OCI-LY3 (cell line): ENCODE measurements around the gene EFCAB13.
"Not testable (repeated sequence)": the region's sequence is repeated elsewhere in the genome, so short reads cannot be mapped to it uniquely, and the experiment has no call there.

Source experiments
- H2AFZ ChIP-seq: fragments of 200-600, 300-600 bp; shearing (Covaris generic); 2 replicates; pipeline ENCODE4 v1.6.0; 2014; ENCODE audit warnings: antibody characterized with exemption, low read depth, low read length
- H3K27ac ChIP-seq: fragments of 200-600, 300-600 bp; sonication (generic); 2 replicates; pipeline ENCODE4 v1.5.1; 2014; ENCODE audit warnings: mild to moderate bottlenecking, low read length, moderate library complexity, mixed read lengths
- H3K27me3 ChIP-seq: fragments of 200-600, 300-600 bp; sonication (generic); 2 replicates; pipeline ENCODE4 v1.6.1; 2014; ENCODE audit warnings: low read depth, low read length, mixed read lengths
- H3K36me3 ChIP-seq: fragments of 200-600, 300-600 bp; sonication (generic); replicated peaks from 2 replicates; pipeline ENCODE3; 2014; ENCODE audit warnings: low read depth, low read length, mixed read lengths
- H3K4me1 ChIP-seq: fragments of 300-600, 200-600 bp; sonication (generic); 2 replicates; pipeline ENCODE4 v1.6.1; 2014; ENCODE audit warnings: low read length, mixed read lengths
- H3K4me2 ChIP-seq: fragments of 200-600, 300-600 bp; sonication (generic); 2 replicates; pipeline ENCODE4 v1.6.1; 2014; ENCODE audit warnings: low read length, mixed read lengths
- H3K4me3 ChIP-seq: fragments of 300-600, 200-600 bp; sonication (generic); 2 replicates; pipeline ENCODE4 v1.5.1; 2014; ENCODE audit warnings: antibody characterized with exemption, mild to moderate bottlenecking, low read length, moderate library complexity
- H3K79me2 ChIP-seq: fragments of 300-600, 200-600 bp; shearing (Covaris generic); 2 replicates; pipeline ENCODE4 v1.6.1; 2014; ENCODE audit warnings: mild to moderate bottlenecking, low read length, mixed read lengths
- H3K9ac ChIP-seq: fragments of 300-600, 200-600 bp; shearing (Covaris generic); 2 replicates; pipeline ENCODE4 v1.6.0; 2014; ENCODE audit warnings: mild to moderate bottlenecking, low read length, moderate library complexity
- H3K9me3 ChIP-seq: fragments of 200-600, 300-600 bp; shearing (Covaris generic); 2 replicates; pipeline ENCODE4 v1.6.1; 2014; ENCODE audit warnings: low read length, mixed read lengths; ENCODE audit not compliant: insufficient read depth
- H4K20me1 ChIP-seq: fragments of 200-600, 300-600 bp; sonication (generic); 2 replicates; pipeline ENCODE4 v1.6.1; 2016; ENCODE audit warnings: low read length, mixed read lengths; ENCODE audit not compliant: insufficient read depth
- CTCF ChIP-seq: fragments of 200-600, 300-600 bp; sonication (generic); IDR thresholded peaks from 2 replicates; pipeline ENCODE4 v1.5.1; 2014; ENCODE audit warnings: antibody characterized with exemption, low read length, low read depth
- EZH2phosphoT487 ChIP-seq: fragments of 200-600 bp; shearing (Covaris generic); IDR thresholded peaks from 2 replicates; pipeline ENCODE4 v1.6.1; 2018; ENCODE audit warnings: antibody characterized with exemption, mixed run types, low read depth

The EFCAB13 gene

GRCh38 chr17:47413872-47414271, 90.1 kb downstream of the EFCAB13 start:
- no peaks in the 10 kb centered on the region for H4K20me1 ChIP-seq

GRCh38 chr17:47414612-47415011, 90.9 kb downstream of the EFCAB13 start:
- Histone ChIP-seq H3K79me2 (no peaks in the 10 kb centered on the region), H2AFZ (no peak overlapping the region), H3K4me2 (no peak overlapping the region), H3K4me3 (no peak overlapping the region), H3K9me3 (no peaks in the 10 kb centered on the region), H3K4me1 (no peaks in the 10 kb centered on the region), H3K9ac (no peak overlapping the region), H3K27me3 (no peaks in the 10 kb centered on the region), H3K27ac (no peak overlapping the region), H4K20me1 (no peaks in the 10 kb centered on the region), H3K36me3 (no peaks in the 10 kb centered on the region)
- TF ChIP-seq CTCF = no peak
- TF ChIP-seq EZH2phosphoT487 = no peak

More at GRCh38 chr17:47413872-47414271, 90.1 kb downstream of the EFCAB13 start:
- H3K9ac ChIP-seq = no peak overlapping the region
- no peaks in the 10 kb centered on the region for H3K36me3 ChIP-seq
- no peaks in the 10 kb centered on the region for H3K4me1 ChIP-seq
- no peaks in the 10 kb centered on the region for H3K79me2 ChIP-seq
- no peak overlapping the region for H3K4me3 ChIP-seq
- H3K9me3 ChIP-seq = no peaks in the 10 kb centered on the region
- TF ChIP-seq CTCF (no peak), EZH2phosphoT487 (no peak)
- H3K27ac ChIP-seq = no peak overlapping the region
- no peaks in the 10 kb centered on the region for H3K27me3 ChIP-seq
- H3K4me2 ChIP-seq = no peak overlapping the region
- no peak overlapping the region for H2AFZ ChIP-seq

- Histone ChIP-seq H3K4me3 (no peak overlapping the region), H4K20me1 (no peaks in the 10 kb centered on the region), H3K27me3 (no peaks in the 10 kb centered on the region), H3K9me3 (no peaks in the 10 kb centered on the region), H3K9ac (no peak overlapping the region), H2AFZ (no peak overlapping the region), H3K27ac (no peak overlapping the region), H3K4me1 (peaks cover 7% of the 10 kb centered on the region), H3K79me2 (no peaks in the 10 kb centered on the region), H3K36me3 (no peaks in the 10 kb centered on the region), H3K4me2 (no peak overlapping the region)
- TF ChIP-seq EZH2phosphoT487 (no peak), CTCF (no peak)
These were observed 99.9 kb downstream of the EFCAB13 start for GRCh38 chr17:47423406-47424295.

- not testable (repeated sequence) for H4K20me1 ChIP-seq, H3K9ac ChIP-seq, H3K79me2 ChIP-seq, H3K4me1 ChIP-seq, H3K4me3 ChIP-seq, H3K27ac ChIP-seq, H2AFZ ChIP-seq, H3K9me3 ChIP-seq, H3K4me2 ChIP-seq, H3K36me3 ChIP-seq, H3K27me3 ChIP-seq
These were observed 101.5 kb downstream of the EFCAB13 start for GRCh38 chr17:47425233-47425632.

- not testable (repeated sequence) for H3K79me2 ChIP-seq, H3K4me2 ChIP-seq, H2AFZ ChIP-seq
These were observed 102.3 kb downstream of the EFCAB13 start for GRCh38 chr17:47425887-47426635.

More at GRCh38 chr17:47425887-47426635, 102.3 kb downstream of the EFCAB13 start:
- not testable (repeated sequence) for H3K4me1 ChIP-seq, H3K9ac ChIP-seq, H3K27ac ChIP-seq, H3K9me3 ChIP-seq, H3K4me3 ChIP-seq, H3K27me3 ChIP-seq, H4K20me1 ChIP-seq, H3K36me3 ChIP-seq
